ENCODE results near the gene DHRS2. TPM values are rescaled to one million over a fixed set of nuclear protein-coding genes. Genes with fewer than 3 reads are reported as not detected.

Gene DHRS2
- total RNA-seq, 1 experiment from 2014 or later, result 21.3 TPM

DNA sequence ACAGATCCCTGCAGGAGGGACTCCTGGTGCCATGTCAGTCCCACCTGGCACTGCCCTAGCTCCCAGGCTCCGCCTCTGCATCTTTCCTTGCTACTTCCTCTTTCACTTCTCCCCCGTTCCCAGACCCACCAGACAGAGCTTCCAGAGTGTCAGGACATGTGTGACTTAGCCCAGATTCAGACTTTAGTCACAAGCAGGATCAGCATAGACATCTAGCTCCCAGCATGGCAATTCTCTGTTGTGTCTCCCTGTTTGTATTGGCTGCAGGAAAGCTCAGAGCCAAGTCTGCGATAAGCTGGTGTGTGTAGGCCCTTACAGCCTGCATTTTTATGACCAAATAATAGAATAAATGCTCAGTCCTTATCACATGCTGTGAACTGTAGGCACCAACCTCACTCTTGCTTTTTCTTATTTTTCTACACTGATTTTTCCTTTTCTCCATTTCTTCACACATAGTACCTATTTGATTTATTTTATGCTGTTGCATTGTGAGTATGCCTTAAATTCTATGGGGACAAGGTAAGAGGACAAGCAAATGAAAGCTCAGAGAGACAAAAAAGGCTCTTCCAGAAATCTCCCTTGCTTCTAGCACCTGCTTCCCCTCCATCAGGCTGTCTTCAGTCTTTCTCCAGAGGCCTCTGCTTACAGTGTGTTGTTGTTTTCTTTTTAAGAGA, 5.9 kb downstream of the DHRS2 start:
- BruUV-seq (replicated peaks), result no TSS peak
- Histone ChIP-seq H3K36me3 (ENCODE audit: control insufficient read depth, insufficient read depth, low read length) (no peaks in the 10 kb centered on the region), H3K4me1 (no peaks in the 10 kb centered on the region), H3K27me3 (replicated peaks; ENCODE audit: control insufficient read depth, insufficient read depth, low read length) (no peaks in the 10 kb centered on the region; the same call in 1 of the 2 replicates), H3K4me3 (ENCODE audit: low read depth, low read length) (no peak overlapping the region), H3K9me3 (no peaks in the 10 kb centered on the region)
- Mint-ChIP-seq H3K36me3 (ENCODE audit: insufficient read depth, unreplicated experiment) (peaks cover 5% of the 10 kb centered on the region), H3K27me3 (ENCODE audit: insufficient read depth, unreplicated experiment) (no peaks in the 10 kb centered on the region), H3K4me1 (ENCODE audit: low read depth, unreplicated experiment) (no peaks in the 10 kb centered on the region), H3K9me3 (ENCODE audit: unreplicated experiment) (peaks cover 5% of the 10 kb centered on the region), H3K27ac (ENCODE audit: unreplicated experiment) (no peak overlapping the region), H3K4me3 (ENCODE audit: unreplicated experiment) (no peak overlapping the region)
- ChIA-PET CTCF (no interaction called here), POLR2A (no interaction called here)
- DNase-seq, result no peak
- TF ChIP-seq, protein P1, sequence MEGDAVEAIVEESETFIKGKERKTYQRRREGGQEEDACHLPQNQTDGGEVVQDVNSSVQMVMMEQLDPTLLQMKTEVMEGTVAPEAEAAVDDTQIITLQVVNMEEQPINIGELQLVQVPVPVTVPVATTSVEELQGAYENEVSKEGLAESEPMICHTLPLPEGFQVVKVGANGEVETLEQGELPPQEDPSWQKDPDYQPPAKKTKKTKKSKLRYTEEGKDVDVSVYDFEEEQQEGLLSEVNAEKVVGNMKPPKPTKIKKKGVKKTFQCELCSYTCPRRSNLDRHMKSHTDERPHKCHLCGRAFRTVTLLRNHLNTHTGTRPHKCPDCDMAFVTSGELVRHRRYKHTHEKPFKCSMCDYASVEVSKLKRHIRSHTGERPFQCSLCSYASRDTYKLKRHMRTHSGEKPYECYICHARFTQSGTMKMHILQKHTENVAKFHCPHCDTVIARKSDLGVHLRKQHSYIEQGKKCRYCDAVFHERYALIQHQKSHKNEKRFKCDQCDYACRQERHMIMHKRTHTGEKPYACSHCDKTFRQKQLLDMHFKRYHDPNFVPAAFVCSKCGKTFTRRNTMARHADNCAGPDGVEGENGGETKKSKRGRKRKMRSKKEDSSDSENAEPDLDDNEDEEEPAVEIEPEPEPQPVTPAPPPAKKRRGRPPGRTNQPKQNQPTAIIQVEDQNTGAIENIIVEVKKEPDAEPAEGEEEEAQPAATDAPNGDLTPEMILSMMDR (IDR thresholded peaks at IDR 0.05; ENCODE audit: insufficient read depth in 1 of 2, low read depth in 1 of 2, low read length in 1 of 2, severe bottlenecking in 1 of 2, unreplicated experiment in 1 of 2), result no peak
- intact Hi-C loops (cut with micrococcal nuclease; ENCODE audit: unreplicated experiment), result no loop called here

DNA sequence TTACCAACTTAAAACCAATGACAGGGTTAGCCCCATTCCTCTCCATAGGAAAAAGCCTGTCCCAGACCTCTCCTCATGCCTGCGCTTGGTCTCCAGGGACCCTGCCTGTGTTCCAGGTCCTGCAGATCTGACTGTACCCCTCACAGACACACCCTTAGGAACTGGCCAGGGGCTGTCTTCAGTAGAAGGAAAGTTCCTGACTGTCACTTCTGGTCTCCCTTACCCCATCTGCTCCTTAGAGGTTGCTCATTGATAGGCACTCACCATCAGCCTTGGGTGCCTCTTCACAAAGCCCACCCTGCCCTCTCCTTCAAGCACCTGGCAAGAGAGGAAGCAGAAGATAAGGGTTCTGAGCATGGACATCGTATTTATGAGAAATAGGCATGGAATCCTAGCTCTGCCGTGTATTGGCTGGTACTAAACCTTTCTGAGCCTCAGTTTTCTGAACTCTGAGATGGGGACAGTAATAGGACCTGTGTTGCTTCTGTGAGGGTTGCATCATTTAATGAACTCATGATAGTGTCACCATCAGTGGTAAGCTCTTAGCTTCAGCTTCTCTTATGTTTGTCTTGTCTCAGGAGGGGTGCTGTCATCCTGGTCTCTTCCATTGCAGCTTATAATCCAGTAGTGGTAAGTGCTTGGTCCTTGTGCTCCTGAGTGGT, 7.5 kb downstream of the DHRS2 start:
- CTCF ChIA-PET, result no interaction called here
- H3K27ac Mint-ChIP-seq (ENCODE audit: unreplicated experiment), result no peak overlapping the region
- no peaks in the 10 kb centered on the region for H3K4me1 Mint-ChIP-seq (ENCODE audit: low read depth, unreplicated experiment)
- no peaks in the 10 kb centered on the region for H3K36me3 ChIP-seq (ENCODE audit: control insufficient read depth, insufficient read depth, low read length)
- H3K4me1 ChIP-seq, result no peaks in the 10 kb centered on the region
- no peaks in the 10 kb centered on the region for H3K9me3 Mint-ChIP-seq (ENCODE audit: unreplicated experiment)
- no peak overlapping the region for H3K4me3 ChIP-seq (ENCODE audit: low read depth, low read length)
- no peak for DNase-seq
- H3K27me3 ChIP-seq (replicated peaks; ENCODE audit: control insufficient read depth, insufficient read depth, low read length), result no peaks in the 10 kb centered on the region; the same call in 1 of the 2 replicates
- H3K27me3 Mint-ChIP-seq (ENCODE audit: insufficient read depth, unreplicated experiment), result peaks cover under 1% of the 10 kb centered on the region
- no TSS peak for BruUV-seq (replicated peaks)
- H3K4me3 Mint-ChIP-seq (ENCODE audit: unreplicated experiment), result no peak overlapping the region
- TF ChIP-seq, protein P1 (IDR thresholded peaks at IDR 0.05; ENCODE audit: insufficient read depth in 1 of 2, low read depth in 1 of 2, low read length in 1 of 2, severe bottlenecking in 1 of 2, unreplicated experiment in 1 of 2), result no peak
- POLR2A ChIA-PET, result no interaction called here
- peaks cover 4% of the 10 kb centered on the region for H3K36me3 Mint-ChIP-seq (ENCODE audit: insufficient read depth, unreplicated experiment)
- intact Hi-C loops (cut with micrococcal nuclease; ENCODE audit: unreplicated experiment), result no loop called here
- H3K9me3 ChIP-seq, result no peaks in the 10 kb centered on the region

DNA sequence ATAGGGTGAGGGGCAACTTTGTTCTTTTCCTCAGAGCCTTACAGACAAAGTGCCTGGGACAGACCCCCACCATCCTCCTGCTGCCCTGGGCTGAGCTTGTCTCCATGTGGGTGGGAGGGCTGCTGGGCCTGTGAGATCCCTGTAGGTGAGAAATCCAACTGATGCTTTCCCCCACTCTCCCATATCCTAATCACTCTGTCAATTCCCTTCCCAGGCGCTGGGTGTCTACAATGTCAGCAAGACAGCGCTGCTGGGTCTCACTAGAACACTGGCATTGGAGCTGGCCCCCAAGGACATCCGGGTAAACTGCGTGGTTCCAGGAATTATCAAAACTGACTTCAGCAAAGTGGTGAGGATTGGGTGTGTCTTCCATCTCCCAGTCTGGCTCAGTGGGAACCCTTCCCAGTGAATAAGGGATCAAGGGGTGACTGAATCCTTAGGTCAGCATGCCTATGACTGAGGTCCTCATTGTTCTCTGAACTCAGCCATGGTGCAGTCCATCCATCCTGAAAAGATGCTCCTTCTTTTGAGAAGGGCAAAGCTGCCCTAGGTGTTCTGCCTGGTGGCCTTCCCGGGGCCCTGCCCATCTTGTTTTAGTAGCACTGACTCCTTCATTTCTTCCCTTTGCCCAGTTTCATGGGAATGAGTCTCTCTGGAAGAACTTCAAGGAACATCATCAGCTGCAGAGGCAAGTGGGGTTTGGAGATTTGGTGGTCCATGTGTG, 8.2 kb downstream of the DHRS2 start:
- H3K4me3 Mint-ChIP-seq (ENCODE audit: unreplicated experiment), result no peak overlapping the region
- intact Hi-C loops (cut with micrococcal nuclease; ENCODE audit: unreplicated experiment), result no loop called here
- TF ChIP-seq, protein P1 (IDR thresholded peaks at IDR 0.05; ENCODE audit: insufficient read depth in 1 of 2, low read depth in 1 of 2, low read length in 1 of 2, severe bottlenecking in 1 of 2, unreplicated experiment in 1 of 2), result no peak
- H3K27me3 Mint-ChIP-seq (ENCODE audit: insufficient read depth, unreplicated experiment), result peaks cover 3% of the 10 kb centered on the region
- no peak for DNase-seq
- Histone ChIP-seq H3K4me3 (ENCODE audit: low read depth, low read length) (no peak overlapping the region), H3K36me3 (ENCODE audit: control insufficient read depth, insufficient read depth, low read length) (no peaks in the 10 kb centered on the region), H3K4me1 (no peaks in the 10 kb centered on the region), H3K9me3 (no peaks in the 10 kb centered on the region), H3K27me3 (replicated peaks; ENCODE audit: control insufficient read depth, insufficient read depth, low read length) (no peaks in the 10 kb centered on the region; the same call in 1 of the 2 replicates)
- POLR2A ChIA-PET, result no interaction called here
- no TSS peak for BruUV-seq (replicated peaks)
- H3K9me3 Mint-ChIP-seq (ENCODE audit: unreplicated experiment), result no peaks in the 10 kb centered on the region
- no peaks in the 10 kb centered on the region for H3K4me1 Mint-ChIP-seq (ENCODE audit: low read depth, unreplicated experiment)
- H3K36me3 Mint-ChIP-seq (ENCODE audit: insufficient read depth, unreplicated experiment), result no peaks in the 10 kb centered on the region
- no peak overlapping the region for H3K27ac Mint-ChIP-seq (ENCODE audit: unreplicated experiment)
- CTCF ChIA-PET, result no interaction called here

Data from Caco-2 (cell line).